ENCODE results near the gene SLFN13. TPM values are rescaled to one million over a fixed set of nuclear protein-coding genes. Genes with fewer than 3 reads are reported as not detected.
A peak's percentile ranks its signal among the peaks of the same experiment; 100 is the strongest.
"Not testable (repeated sequence)": the region's sequence is repeated elsewhere in the genome, so short reads cannot be mapped to it uniquely, and the experiment has no call there.

Gene SLFN13, protein sequence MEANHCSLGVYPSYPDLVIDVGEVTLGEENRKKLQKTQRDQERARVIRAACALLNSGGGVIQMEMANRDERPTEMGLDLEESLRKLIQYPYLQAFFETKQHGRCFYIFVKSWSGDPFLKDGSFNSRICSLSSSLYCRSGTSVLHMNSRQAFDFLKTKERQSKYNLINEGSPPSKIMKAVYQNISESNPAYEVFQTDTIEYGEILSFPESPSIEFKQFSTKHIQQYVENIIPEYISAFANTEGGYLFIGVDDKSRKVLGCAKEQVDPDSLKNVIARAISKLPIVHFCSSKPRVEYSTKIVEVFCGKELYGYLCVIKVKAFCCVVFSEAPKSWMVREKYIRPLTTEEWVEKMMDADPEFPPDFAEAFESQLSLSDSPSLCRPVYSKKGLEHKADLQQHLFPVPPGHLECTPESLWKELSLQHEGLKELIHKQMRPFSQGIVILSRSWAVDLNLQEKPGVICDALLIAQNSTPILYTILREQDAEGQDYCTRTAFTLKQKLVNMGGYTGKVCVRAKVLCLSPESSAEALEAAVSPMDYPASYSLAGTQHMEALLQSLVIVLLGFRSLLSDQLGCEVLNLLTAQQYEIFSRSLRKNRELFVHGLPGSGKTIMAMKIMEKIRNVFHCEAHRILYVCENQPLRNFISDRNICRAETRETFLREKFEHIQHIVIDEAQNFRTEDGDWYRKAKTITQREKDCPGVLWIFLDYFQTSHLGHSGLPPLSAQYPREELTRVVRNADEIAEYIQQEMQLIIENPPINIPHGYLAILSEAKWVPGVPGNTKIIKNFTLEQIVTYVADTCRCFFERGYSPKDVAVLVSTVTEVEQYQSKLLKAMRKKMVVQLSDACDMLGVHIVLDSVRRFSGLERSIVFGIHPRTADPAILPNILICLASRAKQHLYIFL
- polyA plus RNA-seq (ENCODE audit: insufficient read length): 50.2 TPM
- long read RNA-seq, donor 1, full-length matches to known transcripts: 1 of 1 reads
- long read RNA-seq, donor 1, partial matches to known transcripts: 0 of 1 reads
- long read RNA-seq, donor 1, other reads (novel, unspliced or antisense): 0 of 1 reads
- long read RNA-seq, donor 2, full-length matches to known transcripts: 9 of 9 reads
- long read RNA-seq, donor 2, partial matches to known transcripts: 0 of 9 reads
- long read RNA-seq, donor 2, other reads (novel, unspliced or antisense): 0 of 9 reads
- long read RNA-seq, donor 3, full-length matches to known transcripts: 6 of 6 reads
- long read RNA-seq, donor 3, partial matches to known transcripts: 0 of 6 reads
- long read RNA-seq, donor 3, other reads (novel, unspliced or antisense): 0 of 6 reads
- long read RNA-seq, donor 4: 0 reads
- long read RNA-seq, donor 5, full-length matches to known transcripts: 1 of 1 reads
- long read RNA-seq, donor 5, partial matches to known transcripts: 0 of 1 reads
- long read RNA-seq, donor 5, other reads (novel, unspliced or antisense): 0 of 1 reads
- long read RNA-seq, donor 6, partial matches to known transcripts: 0 of 1 reads
- long read RNA-seq, donor 6, other reads (novel, unspliced or antisense): 0 of 1 reads
- long read RNA-seq, donor 7, full-length matches to known transcripts: 4 of 4 reads
- long read RNA-seq, donor 7, partial matches to known transcripts: 0 of 4 reads
- long read RNA-seq, donor 7, other reads (novel, unspliced or antisense): 0 of 4 reads
- long read RNA-seq, donor 8, partial matches to known transcripts: 0 of 2 reads
- long read RNA-seq, donor 8, other reads (novel, unspliced or antisense): 0 of 2 reads

DNA sequence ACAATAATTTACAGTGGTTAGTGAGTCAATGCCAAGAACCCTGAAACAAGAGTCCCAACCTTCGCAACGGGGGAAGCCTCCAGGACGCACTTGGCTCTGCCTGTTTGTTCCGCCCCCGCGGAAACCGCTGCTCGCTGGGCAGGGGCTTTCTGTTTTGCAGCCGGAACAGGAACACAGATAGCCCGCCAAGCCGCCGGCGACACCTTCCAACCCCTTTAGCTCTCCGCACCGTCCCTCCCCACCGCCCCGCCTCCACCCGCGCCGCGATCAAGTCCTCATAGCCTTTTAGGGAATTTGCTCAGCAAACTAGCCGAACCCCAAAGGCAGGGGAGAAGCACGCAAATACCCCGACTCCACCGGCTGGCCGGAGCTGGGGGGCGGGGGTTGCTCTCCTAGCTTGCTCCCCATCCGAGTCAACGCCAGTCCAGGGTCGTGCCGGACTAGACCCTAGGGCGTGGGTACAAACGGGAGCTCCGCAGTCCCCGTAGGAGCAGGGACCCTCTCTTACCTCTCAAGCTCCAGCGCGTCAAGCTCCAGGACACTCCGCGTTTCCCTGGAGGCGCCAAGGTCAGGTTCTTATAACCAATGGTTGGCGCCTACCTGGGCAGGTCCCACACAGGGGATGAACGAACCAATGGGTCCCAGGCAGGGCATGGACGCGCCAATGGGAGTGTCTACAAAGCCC, at the start of gene SLFN13:
SLFN13 (minus strand) TSS at position 553 of the 685 bp plus-strand sequence. CDS start 3,086 bp downstream, outside the sequence.
- peak; percentile 70 for DNase-seq

- DNase-seq: no peak
These were observed 48.1 kb upstream of the SLFN13 start for GRCh38 chr17:35496451-35497290.

DNA sequence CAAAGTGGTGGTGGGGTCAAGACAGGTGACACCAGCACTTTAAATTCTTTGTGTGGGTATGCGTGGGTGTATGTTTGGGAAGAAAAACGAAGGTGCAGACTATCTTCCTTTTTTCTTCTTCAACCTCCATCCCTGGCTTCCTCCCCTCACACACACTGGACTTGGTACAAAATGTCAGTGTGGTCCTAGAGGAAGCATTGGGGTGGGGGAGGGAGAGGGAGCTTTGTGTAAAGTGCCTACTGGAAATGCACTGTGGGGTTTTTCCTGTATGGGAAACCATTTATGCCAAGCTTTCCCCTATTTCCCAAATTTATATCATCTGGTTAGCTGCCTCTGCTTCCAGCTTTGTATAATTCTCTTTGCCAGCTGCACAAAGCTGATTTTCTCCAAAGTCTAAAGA, 44.5 kb upstream of the SLFN13 start:
- DNase-seq: no peak

GRCh38 chr17:35491417-35491816, 42.9 kb upstream of the SLFN13 start:
- no peak for DNase-seq

DNA sequence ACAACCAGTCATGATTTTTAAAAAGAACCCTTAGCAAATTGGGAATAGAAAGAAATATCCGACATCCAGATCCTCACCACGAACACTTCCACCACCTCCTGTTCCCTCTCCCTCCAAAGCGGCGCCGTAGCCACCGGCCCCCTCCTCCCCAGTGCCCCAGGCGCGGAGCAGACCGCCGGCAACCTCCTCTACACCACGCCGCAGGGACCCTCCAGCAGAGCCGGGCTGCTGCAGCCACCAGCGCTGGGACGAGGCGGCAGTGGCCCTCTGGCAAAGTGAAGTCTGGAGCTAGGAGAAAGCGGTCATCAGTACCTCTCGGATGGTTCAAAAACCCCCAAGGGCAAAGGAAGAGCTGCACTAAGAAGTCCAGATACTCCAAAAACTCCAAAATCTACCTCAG, 41.4 kb upstream of the SLFN13 start:
- DNase-seq: no peak

GRCh38 chr17:35488991-35489390, 40.4 kb upstream of the SLFN13 start:
- no peak for DNase-seq

DNA sequence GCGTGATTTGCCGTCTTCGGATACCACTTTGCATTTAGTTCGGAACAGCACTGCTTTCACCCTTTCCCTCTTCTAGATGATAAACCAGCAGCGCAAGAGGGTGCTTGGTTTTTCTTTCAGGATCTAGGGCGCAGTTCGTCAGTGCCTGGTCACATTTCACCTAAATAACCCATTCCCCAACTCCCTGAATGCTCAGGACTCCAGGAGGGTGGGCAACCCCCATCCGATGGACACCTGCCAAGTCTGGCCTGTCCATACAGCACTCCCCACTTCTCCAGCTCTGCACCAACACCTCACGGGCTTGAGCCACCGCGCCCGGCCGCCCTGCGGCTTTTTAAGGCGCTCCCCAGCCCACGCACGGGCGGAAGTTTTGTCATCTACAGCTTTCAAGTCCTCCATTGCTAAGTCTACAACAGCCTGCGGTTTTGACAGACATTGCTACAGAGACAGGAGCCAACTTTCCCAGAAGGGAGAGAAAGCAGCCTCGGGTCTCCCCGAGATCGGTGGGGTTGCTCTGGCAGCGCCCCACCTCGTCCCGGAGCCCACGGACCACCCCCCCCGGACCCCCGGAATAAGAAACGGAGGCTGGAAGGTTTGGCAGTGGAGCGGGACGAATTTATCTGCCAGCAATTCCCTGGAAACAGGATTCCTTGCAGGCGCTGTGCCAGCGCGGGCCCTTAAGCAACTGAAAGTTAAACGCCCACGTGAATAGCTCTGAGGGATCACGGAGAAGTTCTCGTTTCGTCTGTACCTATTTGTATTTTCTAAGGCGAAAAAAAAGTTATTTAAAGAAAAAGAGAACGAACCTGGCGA, 38.6 kb upstream of the SLFN13 start:
- DNase-seq: peak; percentile 46

DNA sequence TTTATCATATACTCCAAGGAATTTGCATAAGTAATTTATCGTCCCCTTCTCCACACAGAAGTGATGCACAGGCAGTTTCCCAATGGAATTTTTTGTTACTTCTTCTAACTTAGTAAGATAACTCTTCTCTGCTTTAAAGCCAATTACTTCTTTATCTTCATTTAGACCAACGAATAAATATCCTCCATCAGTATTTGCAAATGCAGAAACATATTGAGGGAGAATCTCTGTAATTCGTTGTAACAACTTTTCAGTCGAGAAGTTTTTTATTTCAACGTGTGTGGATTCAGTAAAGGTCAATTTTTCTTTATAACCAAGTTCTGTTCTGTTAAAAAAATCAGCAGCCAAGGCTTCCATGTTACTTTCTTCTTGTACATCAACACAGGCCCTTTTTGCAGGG, 30.7 kb upstream of the SLFN13 start:
- no peak for DNase-seq

- DNase-seq: no peak
These were observed 28.7 kb upstream of the SLFN13 start for GRCh38 chr17:35477248-35477647.

DNA sequence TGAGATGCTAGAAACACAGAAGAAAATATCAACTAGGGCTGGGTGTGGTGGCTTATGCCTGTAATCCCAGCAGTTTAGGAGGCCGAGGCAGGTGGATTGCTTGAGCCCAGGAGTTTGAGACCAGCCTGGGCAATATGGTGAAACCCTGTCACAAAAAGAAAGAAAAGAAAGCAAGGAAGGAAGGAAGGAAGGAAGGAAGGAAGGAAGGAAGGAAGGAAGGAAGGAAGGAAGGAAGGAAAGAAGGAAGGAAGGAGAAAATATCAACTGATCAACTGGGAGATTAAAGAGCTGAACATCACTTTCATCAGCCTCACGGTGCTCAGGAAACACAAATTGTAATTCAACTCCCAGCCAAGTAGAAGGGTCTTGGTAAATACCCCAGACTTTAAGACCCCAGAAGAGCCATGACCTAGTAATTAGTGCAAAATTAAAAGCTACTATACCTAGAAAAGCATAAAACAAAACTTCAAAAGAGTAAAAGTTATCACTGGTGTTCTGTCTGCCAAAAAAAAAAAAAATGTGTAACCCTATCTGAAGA, 27.8 kb upstream of the SLFN13 start:
- DNase-seq: no peak

GRCh38 chr17:35468475-35468874, 19.9 kb upstream of the SLFN13 start:
- DNase-seq: no peak

GRCh38 chr17:35467824-35468223, 19.3 kb upstream of the SLFN13 start:
- DNase-seq: no peak

DNA sequence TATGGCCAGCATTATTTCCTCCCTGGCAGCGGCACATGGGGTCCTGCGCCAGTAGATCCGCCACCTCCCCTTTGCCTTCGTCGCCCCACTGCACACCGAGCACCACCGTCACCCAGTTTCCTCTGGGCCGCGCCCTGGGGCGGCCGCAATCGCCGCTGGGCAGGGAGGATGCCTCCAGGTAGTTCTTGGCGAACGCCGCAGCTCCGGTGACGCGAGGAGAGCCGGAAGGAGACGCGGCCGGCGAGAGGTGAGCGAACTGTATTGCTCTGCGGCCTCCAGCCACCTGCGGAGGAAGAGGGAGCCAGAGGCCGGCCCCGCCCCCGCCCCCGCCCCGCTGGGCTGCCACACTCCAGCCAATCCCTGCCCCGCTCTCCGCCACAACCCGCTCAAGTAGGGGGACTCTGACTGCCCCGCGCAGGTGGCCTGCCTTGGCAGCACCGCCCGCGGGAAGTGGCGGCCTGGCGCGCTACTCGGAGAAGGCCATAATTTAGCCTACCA, 11.8 kb upstream of the SLFN13 start:
- DNase-seq: peak; percentile 35

GRCh38 chr17:35454035-35454434, 5.5 kb upstream of the SLFN13 start:
- DNase-seq: not testable (repeated sequence)

- no peak for DNase-seq
These were observed 4.6 kb upstream of the SLFN13 start for GRCh38 chr17:35453171-35453570.

GRCh38 chr17:35449371-35449931, 885 bp upstream of the SLFN13 start:
- peak; percentile 36 for DNase-seq

DNA sequence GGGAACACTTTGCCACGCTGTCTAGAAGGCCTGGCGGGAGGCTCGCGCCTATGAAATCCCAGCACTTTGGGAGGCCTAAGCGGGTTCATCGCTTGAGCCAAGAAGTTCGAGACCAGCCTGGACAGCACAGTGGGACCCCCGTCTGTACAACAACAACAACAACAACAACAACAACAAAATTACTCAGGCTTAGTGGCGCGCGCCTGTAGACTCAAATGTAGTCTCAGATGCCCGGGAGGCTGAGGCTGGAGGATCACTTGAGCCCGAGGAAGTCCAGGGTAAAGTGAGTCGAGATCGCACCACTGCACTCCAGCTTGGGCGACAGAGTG, 297 bp upstream of the SLFN13 start:
- no peak for DNase-seq

DNA sequence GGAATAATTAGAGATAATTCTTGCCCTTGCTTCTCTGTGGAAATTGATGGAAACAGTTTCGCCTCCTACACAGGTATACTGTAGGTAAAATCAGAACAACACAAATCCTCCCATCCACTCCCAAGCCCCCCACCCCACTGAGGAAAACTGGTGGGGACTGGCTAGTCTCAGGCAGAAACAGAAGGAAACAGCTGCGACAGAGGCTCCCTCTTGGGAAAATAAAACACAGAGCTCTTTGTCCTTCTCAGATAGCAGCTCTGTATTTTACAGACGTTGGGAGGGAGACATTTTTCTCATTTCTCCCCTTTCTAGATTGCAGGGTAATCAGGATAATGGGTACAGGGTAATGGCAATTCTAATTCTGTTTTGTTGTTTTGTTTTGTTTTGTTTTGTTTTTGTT, 1.1 kb downstream of the SLFN13 start:
- DNase-seq: no peak
